CD4-positive, alpha-beta T cell treated with Interleukin-1 beta for 1 hour (primary cell): Measurements from ENCODE around the gene TCF25.
"Not testable (repeated sequence)": the region's sequence is repeated elsewhere in the genome, so short reads cannot be mapped to it uniquely, and the experiment has no call there.

Experiments used
- DNase-seq, 2 donors: peaks; one replicate each; pipeline ENCODE4 v3.0.0-alpha.2; 2020 to 2022

The TCF25 gene

GRCh38 chr16:89845417-89845816 is 28.0 kb upstream of the TCF25 start:
- DNase-seq: peak in 1 of 2 donors; percentile 31

DNA sequence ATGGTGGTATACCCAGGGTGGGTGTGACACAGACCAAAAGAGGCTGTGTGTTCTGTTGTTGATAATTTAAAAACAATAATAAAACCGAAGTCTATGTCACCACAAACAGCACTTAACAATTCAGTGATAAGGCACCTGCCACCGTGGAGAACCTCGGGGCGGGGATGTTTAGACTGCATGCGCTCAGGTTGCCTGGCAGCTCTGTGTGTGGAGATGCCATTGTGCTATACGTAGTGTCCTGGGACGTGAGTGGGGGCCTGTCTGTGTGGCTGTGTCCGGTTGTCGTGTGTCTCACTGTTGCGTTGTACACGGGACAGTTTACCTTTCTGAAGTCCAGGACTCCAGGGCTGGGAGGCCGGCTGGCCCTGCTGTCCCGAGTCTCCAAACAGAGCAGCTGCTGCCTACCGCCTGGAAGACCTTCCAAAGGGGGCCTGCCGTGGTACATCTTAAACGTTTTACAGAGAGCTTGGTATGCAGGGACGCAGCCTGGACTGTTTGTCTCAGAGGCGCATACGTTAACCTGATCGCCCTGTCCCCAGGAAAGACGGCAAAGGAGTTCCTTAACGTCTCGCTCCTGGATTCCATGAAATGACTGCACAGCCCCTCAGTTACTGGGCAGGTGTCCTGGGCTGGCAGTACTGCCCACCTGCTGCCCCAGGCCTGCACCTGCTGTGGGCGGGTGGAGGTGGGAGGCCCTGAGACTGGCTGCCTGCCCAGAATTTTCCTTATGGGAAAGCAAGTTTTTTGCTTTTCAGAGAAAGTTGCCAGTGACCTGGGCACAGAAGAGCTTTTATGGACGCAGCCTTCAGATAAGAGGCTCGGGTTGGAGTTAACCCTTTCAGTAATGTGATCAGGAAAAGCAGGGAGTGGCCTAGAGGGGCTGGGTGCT is 26.1 kb upstream of the TCF25 start:
- DNase-seq: no peak

DNA sequence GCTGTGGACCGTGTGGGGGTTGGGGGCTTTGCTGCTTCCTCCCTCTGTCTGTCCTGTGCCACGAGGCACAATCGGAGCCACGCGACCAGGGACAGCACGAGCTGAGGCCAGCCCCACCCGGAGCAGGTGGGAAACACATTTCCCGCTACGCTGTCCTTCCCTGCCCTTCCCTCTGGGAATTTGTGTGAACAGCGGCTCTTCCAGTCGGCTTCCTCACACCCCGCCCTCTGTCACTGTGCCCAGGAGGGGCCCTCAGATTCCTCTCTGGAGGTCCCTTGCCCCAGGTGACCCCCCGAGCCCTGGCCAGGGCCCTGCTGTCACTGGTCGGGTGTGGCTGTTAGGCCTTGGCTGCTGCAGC is 25.5 kb upstream of the TCF25 start:
- no peak for DNase-seq

DNA sequence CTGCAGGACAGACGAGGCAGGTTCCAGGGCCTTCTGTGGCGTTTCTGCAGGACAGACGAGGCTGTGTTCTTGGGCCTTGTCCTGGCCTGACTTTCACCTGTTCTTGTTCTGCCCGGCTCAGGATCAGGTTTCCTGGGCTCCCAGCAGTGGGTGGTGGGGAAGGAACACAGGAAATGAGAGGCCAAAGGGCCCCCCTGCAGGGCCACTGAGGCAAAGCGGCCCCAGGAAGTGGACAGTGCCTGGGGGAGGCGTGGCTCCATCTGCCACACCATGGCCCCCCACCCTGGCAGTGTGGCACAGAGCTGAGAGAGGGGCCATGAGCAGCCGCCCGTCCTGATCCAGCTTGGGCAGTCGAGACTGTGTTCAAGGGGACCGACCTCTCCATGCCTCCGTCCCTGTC is 24.4 kb upstream of the TCF25 start:
- DNase-seq: no peak

- DNase-seq: no peak
Observed at GRCh38 chr16:89853306-89853993, 19.9 kb upstream of the TCF25 start.

DNA sequence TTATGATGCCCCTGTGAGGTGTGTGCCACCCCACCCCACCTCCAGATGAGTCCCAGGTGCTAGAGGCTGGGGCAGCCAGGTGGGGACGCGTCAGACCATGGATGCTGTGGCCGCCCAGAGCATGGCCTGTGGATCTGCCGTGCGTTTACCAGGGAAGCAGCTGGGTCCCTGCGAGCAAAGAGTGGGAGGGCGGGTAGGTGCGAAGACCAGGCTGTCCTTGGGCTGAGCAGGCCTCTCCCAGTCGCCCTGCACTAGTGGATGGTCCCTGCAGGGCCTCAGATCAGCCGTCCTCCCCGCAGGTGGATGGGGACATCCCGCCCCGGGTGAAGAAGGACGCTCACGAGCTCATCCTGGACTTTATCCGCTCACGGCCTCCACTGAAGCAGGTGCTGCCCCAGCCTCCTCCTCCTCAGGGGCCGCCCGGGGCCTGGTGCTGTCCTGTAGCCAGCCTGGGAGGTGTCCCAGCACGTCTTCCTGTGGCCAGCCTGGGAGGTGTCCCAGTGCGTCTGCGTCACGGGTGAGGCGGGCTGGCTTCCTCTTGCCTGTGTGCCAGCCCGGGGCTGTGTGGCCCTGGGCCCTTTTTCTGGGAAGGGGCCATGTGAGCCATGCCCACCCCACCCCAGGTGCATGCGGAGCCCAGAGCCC is 18.0 kb upstream of the TCF25 start:
- no peak for DNase-seq

GRCh38 chr16:89855986-89856385 is 17.4 kb upstream of the TCF25 start:
- DNase-seq: no peak

DNA sequence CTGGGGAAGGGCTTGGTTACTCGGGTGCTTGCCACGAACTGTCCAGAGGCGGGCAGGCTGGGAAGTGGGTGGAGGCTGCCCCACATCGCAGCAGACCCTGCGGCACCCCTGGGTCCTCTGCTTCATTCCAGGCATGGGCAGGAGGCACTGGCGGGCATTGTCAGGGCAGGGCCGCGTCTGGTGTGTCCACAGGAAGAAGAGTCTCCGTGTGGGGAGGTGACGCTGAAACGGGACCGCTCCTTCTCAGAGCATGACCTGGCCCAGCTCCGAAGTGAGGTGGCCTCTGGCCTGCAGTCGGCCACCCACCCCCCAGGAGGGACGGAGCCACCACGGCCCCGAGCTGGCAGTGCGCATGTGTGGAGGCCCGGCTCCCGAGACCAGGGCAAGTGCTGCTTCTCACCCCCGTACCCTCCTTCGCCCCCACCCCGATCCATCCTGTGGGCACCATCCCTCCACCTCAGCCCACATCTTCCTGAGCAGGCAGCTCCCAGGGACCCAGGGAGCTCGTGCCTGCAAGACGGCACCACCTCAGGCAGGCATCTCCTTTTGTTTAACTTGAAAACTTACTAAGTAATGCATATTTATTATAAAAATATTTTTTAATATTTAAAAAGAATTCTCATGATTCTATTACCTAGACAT is 14.3 kb upstream of the TCF25 start:
- DNase-seq: no peak

- no peak for DNase-seq
Observed at GRCh38 chr16:89859615-89860007, 13.8 kb upstream of the TCF25 start.

GRCh38 chr16:89860747-89861304 is 12.6 kb upstream of the TCF25 start:
- peak; percentile 81 to 82 for DNase-seq

DNA sequence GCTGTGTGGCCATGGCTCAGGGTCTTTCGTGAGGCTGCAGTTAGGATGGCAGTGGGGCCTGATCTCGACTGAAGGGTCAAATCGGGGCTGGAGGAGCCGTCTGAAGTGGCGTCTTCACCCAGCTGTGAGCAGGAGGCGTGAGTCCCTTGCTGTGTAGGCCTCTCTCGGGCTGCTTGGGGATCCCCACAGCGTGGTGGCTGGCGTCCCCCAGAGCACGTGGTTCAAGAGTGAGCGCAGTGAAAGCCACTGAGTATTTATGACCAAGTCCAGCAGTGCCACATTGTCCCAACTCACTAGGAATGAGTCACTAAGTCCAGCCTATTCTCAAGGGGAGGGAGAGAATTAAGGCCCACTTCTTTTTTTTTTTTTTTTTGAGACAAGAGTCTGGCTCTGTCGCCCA is 11.7 kb upstream of the TCF25 start:
- DNase-seq: no peak

- DNase-seq: no peak
Observed at GRCh38 chr16:89862732-89863131, 10.7 kb upstream of the TCF25 start.

- peak; percentile 53 to 61 for DNase-seq
Observed at GRCh38 chr16:89863741-89864526, 9.5 kb upstream of the TCF25 start.

- DNase-seq: no peak
Observed at GRCh38 chr16:89864527-89864820, 8.9 kb upstream of the TCF25 start.

GRCh38 chr16:89867918-89868317 is 5.5 kb upstream of the TCF25 start:
- DNase-seq: no peak

- DNase-seq: no peak
Observed at GRCh38 chr16:89869911-89870310, 3.5 kb upstream of the TCF25 start.

GRCh38 chr16:89870440-89870839 is 3.0 kb upstream of the TCF25 start:
- no peak for DNase-seq

- no peak for DNase-seq
Observed at GRCh38 chr16:89871895-89872294, 1.5 kb upstream of the TCF25 start.

DNA sequence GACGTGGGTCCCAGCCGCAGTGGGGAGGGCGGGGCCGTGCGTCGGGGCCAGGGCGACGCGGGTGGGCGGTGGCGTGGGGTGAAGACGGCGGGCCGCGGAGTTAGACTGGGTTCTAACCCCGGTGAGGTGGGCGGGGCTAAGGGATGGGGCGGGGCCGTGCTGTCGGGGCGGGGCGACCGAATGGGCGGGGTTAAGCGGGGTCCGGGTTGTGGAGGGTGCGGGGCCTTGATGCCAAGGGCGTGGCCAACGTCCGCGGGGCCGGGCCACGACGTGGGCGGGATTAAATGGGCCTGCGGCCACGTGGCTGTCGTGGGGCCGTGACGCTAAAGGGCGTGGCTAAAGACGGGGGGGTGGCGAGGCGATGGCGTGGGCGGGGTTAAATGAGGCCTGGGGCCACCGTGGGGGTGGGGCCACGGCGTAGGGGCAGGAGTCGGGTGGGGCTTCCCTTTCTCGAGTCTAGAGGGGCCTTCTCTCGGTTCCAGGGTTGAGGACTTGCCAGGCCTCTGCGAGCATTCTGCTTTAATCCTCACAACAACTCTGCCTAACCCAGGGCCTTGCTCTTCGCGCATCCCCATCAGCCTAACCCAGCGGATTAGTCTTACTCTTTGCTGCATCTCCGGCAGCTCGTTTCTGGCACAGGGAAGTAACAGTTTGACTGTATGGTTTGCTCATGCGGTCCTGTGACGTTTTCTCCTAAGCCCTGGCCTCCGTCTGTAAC is 739 bp downstream of the TCF25 start:
- DNase-seq: peak; percentile 96 to 98

- DNase-seq: not testable (repeated sequence)
Observed at GRCh38 chr16:89879123-89879522, 5.7 kb downstream of the TCF25 start.

- no peak for DNase-seq
Observed at GRCh38 chr16:89880477-89881367, 7.3 kb downstream of the TCF25 start.
